ENCODE data around the gene RPS21. TPM values are rescaled to one million over a fixed set of nuclear protein-coding genes. Genes with fewer than 3 reads are reported as not detected.
"Not testable (repeated sequence)": the region's sequence is repeated elsewhere in the genome, so short reads cannot be mapped to it uniquely, and the experiment has no call there.

RPS21 gene
- total and polyA plus RNA-seq, 2 donors: 1,987 to 6,072 TPM

GRCh38 chr20:62372042-62372993 is 14.6 kb upstream of the RPS21 start:
- WGBS: 90% methylated on average over 29 of the region's 29 CpGs
- Histone ChIP-seq H3K9me3 (ENCODE audit: control insufficient read depth in 2 of 2, insufficient read depth in 1 of 2, low read length in 1 of 2) (peaks cover 0 to 13% of the 10 kb centered on the region in 2 donors), H3K4me3 (ENCODE audit: low read length in 2 of 2) (no peak overlapping the region), H3K27ac (ENCODE audit: low read depth in 1 of 2, low read length in 1 of 2) (no peak overlapping the region), H3K36me3 (ENCODE audit: control insufficient read depth in 2 of 2, insufficient read depth in 2 of 2, low read length in 1 of 2) (no peaks in the 10 kb centered on the region), H3K27me3 (ENCODE audit: control insufficient read depth in 2 of 2, insufficient read depth in 1 of 2, low read length in 1 of 2) (peaks cover 31 to 43% of the 10 kb centered on the region in 2 donors), H3K4me1 (ENCODE audit: control insufficient read depth in 2 of 2, insufficient read depth in 2 of 2, low read length in 2 of 2) (peaks cover 0 to 16% of the 10 kb centered on the region in 2 donors)
- no peak for DNase-seq (ENCODE audit: low read depth in 6 of 9, low spot score in 9 of 9)

- peaks cover 18 to 29% of the 10 kb centered on the region in 2 donors for H3K27me3 ChIP-seq (ENCODE audit: control insufficient read depth in 2 of 2, insufficient read depth in 1 of 2, low read length in 1 of 2)
- DNase-seq (ENCODE audit: low read depth in 6 of 9, low spot score in 9 of 9); H3K36me3 ChIP-seq (ENCODE audit: control insufficient read depth in 2 of 2, insufficient read depth in 2 of 2, low read length in 1 of 2); H3K27ac ChIP-seq (ENCODE audit: low read depth in 1 of 2, low read length in 1 of 2); H3K4me3 ChIP-seq (ENCODE audit: low read length in 2 of 2): not testable (repeated sequence)
- H3K9me3 ChIP-seq (ENCODE audit: control insufficient read depth in 2 of 2, insufficient read depth in 1 of 2, low read length in 1 of 2): peaks cover 0 to 13% of the 10 kb centered on the region in 2 donors
- 94% methylated on average over 27 of the region's 40 CpGs for WGBS
- H3K4me1 ChIP-seq (ENCODE audit: control insufficient read depth in 2 of 2, insufficient read depth in 2 of 2, low read length in 2 of 2): peaks cover 0 to 13% of the 10 kb centered on the region in 2 donors
These were observed 13.2 kb upstream of the RPS21 start for GRCh38 chr20:62373631-62374179.

- H3K4me1 ChIP-seq (ENCODE audit: control insufficient read depth in 2 of 2, insufficient read depth in 2 of 2, low read length in 2 of 2): peaks cover 0 to 13% of the 10 kb centered on the region in 2 donors
- H3K4me3 ChIP-seq (ENCODE audit: low read length in 2 of 2): no peak overlapping the region
- H3K27ac ChIP-seq (ENCODE audit: low read depth in 1 of 2, low read length in 1 of 2): no peak overlapping the region
- peaks cover 0 to 13% of the 10 kb centered on the region in 2 donors for H3K9me3 ChIP-seq (ENCODE audit: control insufficient read depth in 2 of 2, insufficient read depth in 1 of 2, low read length in 1 of 2)
- H3K27me3 ChIP-seq (ENCODE audit: control insufficient read depth in 2 of 2, insufficient read depth in 1 of 2, low read length in 1 of 2): peaks cover 9 to 21% of the 10 kb centered on the region in 2 donors
- no peaks in the 10 kb centered on the region for H3K36me3 ChIP-seq (ENCODE audit: control insufficient read depth in 2 of 2, insufficient read depth in 2 of 2, low read length in 1 of 2)
- DNase-seq (ENCODE audit: low read depth in 6 of 9, low spot score in 9 of 9): no peak
- WGBS: 77% methylated on average over 24 of the region's 24 CpGs
These were observed 12.4 kb upstream of the RPS21 start for GRCh38 chr20:62374331-62375152.

GRCh38 chr20:62376112-62377063 is 10.5 kb upstream of the RPS21 start:
- DNase-seq (ENCODE audit: low read depth in 6 of 9, low spot score in 9 of 9): peak in 1 of 9 donors; percentile 19
- H3K9me3 ChIP-seq (ENCODE audit: control insufficient read depth in 2 of 2, insufficient read depth in 1 of 2, low read length in 1 of 2): peaks cover 0 to 13% of the 10 kb centered on the region in 2 donors
- no peaks in the 10 kb centered on the region for H3K36me3 ChIP-seq (ENCODE audit: control insufficient read depth in 2 of 2, insufficient read depth in 2 of 2, low read length in 1 of 2)
- H3K27me3 ChIP-seq (ENCODE audit: control insufficient read depth in 2 of 2, insufficient read depth in 1 of 2, low read length in 1 of 2): peaks cover 0 to 2% of the 10 kb centered on the region in 2 donors
- H3K4me1 ChIP-seq (ENCODE audit: control insufficient read depth in 2 of 2, insufficient read depth in 2 of 2, low read length in 2 of 2): peaks cover 0 to 13% of the 10 kb centered on the region in 2 donors
- peak overlapping the region; percentile 25 to 43 for H3K27ac ChIP-seq (ENCODE audit: low read depth in 1 of 2, low read length in 1 of 2)
- WGBS: 84% methylated on average over 26 of the region's 26 CpGs
- no peak overlapping the region for H3K4me3 ChIP-seq (ENCODE audit: low read length in 2 of 2)

GRCh38 chr20:62377064-62377461 is 9.8 kb upstream of the RPS21 start:
- H3K9me3 ChIP-seq (ENCODE audit: control insufficient read depth in 2 of 2, insufficient read depth in 1 of 2, low read length in 1 of 2): peaks cover 0 to 13% of the 10 kb centered on the region in 2 donors
- H3K36me3 ChIP-seq (ENCODE audit: control insufficient read depth in 2 of 2, insufficient read depth in 2 of 2, low read length in 1 of 2): peaks cover 0 to 6% of the 10 kb centered on the region in 2 donors
- DNase-seq (ENCODE audit: low read depth in 6 of 9, low spot score in 9 of 9): no peak
- peak overlapping the region in 1 of 2 donors; percentile 43 for H3K27ac ChIP-seq (ENCODE audit: low read depth in 1 of 2, low read length in 1 of 2)
- H3K27me3 ChIP-seq (ENCODE audit: control insufficient read depth in 2 of 2, insufficient read depth in 1 of 2, low read length in 1 of 2): no peaks in the 10 kb centered on the region
- H3K4me3 ChIP-seq (ENCODE audit: low read length in 2 of 2): no peak overlapping the region
- WGBS: 95% methylated on average over 17 of the region's 17 CpGs
- peaks cover 0 to 13% of the 10 kb centered on the region in 2 donors for H3K4me1 ChIP-seq (ENCODE audit: control insufficient read depth in 2 of 2, insufficient read depth in 2 of 2, low read length in 2 of 2)

GRCh38 chr20:62377615-62378178 is 9.2 kb upstream of the RPS21 start:
- WGBS: 85% methylated on average over 15 of the region's 15 CpGs
- Histone ChIP-seq H3K4me3 (ENCODE audit: low read length in 2 of 2) (no peak overlapping the region), H3K9me3 (ENCODE audit: control insufficient read depth in 2 of 2, insufficient read depth in 1 of 2, low read length in 1 of 2) (peaks cover 0 to 13% of the 10 kb centered on the region in 2 donors), H3K27ac (ENCODE audit: low read depth in 1 of 2, low read length in 1 of 2) (peak overlapping the region; percentile 62 to 71), H3K4me1 (ENCODE audit: control insufficient read depth in 2 of 2, insufficient read depth in 2 of 2, low read length in 2 of 2) (peaks cover 0 to 17% of the 10 kb centered on the region in 2 donors), H3K27me3 (ENCODE audit: control insufficient read depth in 2 of 2, insufficient read depth in 1 of 2, low read length in 1 of 2) (no peaks in the 10 kb centered on the region), H3K36me3 (ENCODE audit: control insufficient read depth in 2 of 2, insufficient read depth in 2 of 2, low read length in 1 of 2) (peaks cover 0 to 6% of the 10 kb centered on the region in 2 donors)
- DNase-seq (ENCODE audit: low read depth in 6 of 9, low spot score in 9 of 9): no peak

- 91% methylated on average over 22 of the region's 22 CpGs for WGBS
- Histone ChIP-seq H3K9me3 (ENCODE audit: control insufficient read depth in 2 of 2, insufficient read depth in 1 of 2, low read length in 1 of 2) (peaks cover 0 to 13% of the 10 kb centered on the region in 2 donors), H3K4me3 (ENCODE audit: low read length in 2 of 2) (no peak overlapping the region), H3K27ac (ENCODE audit: low read depth in 1 of 2, low read length in 1 of 2) (peak overlapping the region; percentile 43 to 79), H3K27me3 (ENCODE audit: control insufficient read depth in 2 of 2, insufficient read depth in 1 of 2, low read length in 1 of 2) (no peaks in the 10 kb centered on the region), H3K4me1 (ENCODE audit: control insufficient read depth in 2 of 2, insufficient read depth in 2 of 2, low read length in 2 of 2) (peaks cover 0 to 18% of the 10 kb centered on the region in 2 donors), H3K36me3 (ENCODE audit: control insufficient read depth in 2 of 2, insufficient read depth in 2 of 2, low read length in 1 of 2) (peaks cover 0 to 6% of the 10 kb centered on the region in 2 donors)
- peak in 1 of 9 donors; percentile 24 for DNase-seq (ENCODE audit: low read depth in 6 of 9, low spot score in 9 of 9)
These were observed 8.7 kb upstream of the RPS21 start for GRCh38 chr20:62378215-62378614.

Data from thymus (tissue), 11 donors.